Body of pancreas (tissue), 4 donors: ENCODE measurements around the gene NVL. TPM values are rescaled to one million over a fixed set of nuclear protein-coding genes. Genes with fewer than 3 reads are reported as not detected.
"Not testable (repeated sequence)": the region's sequence is repeated elsewhere in the genome, so short reads cannot be mapped to it uniquely, and the experiment has no call there.

Experiments used
- ATAC-seq: fragments of 150-250 bp; one replicate; pipeline ENCODE4 v1.9.1; 2016
- DNase-seq, 4 donors: peaks; one replicate each; pipeline ENCODE4 v3.0.0-alpha.2; 2019
- H3K27ac ChIP-seq, 4 donors: fragments of 200-600 bp; sonication (generic); 1 replicate in 3 of 4; 2 replicates in 1 of 4; pipeline versions ENCODE4 v1.5.1 to v1.6.1; 2016 to 2019; ENCODE audit warnings: mild to moderate bottlenecking in 1 of 4, mixed read lengths in 1 of 4, moderate library complexity in 1 of 4
- H3K27me3 ChIP-seq, 2 donors: fragments of 200-600 bp; sonication (generic); one replicate each; pipeline ENCODE4 v1.6.0; 2016; ENCODE audit warnings: mild to moderate bottlenecking in 1 of 2
- H3K36me3 ChIP-seq, 2 donors: fragments of 200-600 bp; sonication (generic); replicated peaks in 1 of 2; 2 replicates each; pipeline ENCODE4 v1.5.1; 2016; ENCODE audit warnings: low read depth in 2 of 2; ENCODE audit not compliant: insufficient read depth in 1 of 2
- H3K4me1 ChIP-seq: fragments of 200-600 bp; sonication (generic); one replicate; pipeline ENCODE4 v1.6.0; 2016
- H3K4me3 ChIP-seq, 2 donors: fragments of 200-600 bp; sonication (generic); 1 replicate in 1 of 2; 2 replicates in 1 of 2; pipeline ENCODE4 v1.5.1; 2016 to 2019
- H3K9me3 ChIP-seq, 3 donors: fragments of 200-600 bp; sonication (generic); 1 replicate in 2 of 3; 2 replicates in 1 of 3; pipeline ENCODE4 v1.5.1; 2016
- POLR2A ChIP-seq, 3 donors: fragments of 450-650 bp; IDR thresholded peaks; one replicate each; pipeline ENCODE4 v1.6.1; 2016; ENCODE audit warnings: antibody characterized with exemption in 3 of 3, mild to moderate bottlenecking in 2 of 3
- WGBS, 2 donors: methylation state at CpG; one replicate each; pipeline ENCODE4 v1.1.5; 2017; 5-methylcytosine and 5-hydroxymethylcytosine counted together
- intact Hi-C: fragments of 100-400 bp; cut with DNase I; formaldehyde crosslinking; loops from one replicate; pipeline ENCODE4 v1.15.1; 2023
- total RNA-seq, 2 donors: library from RNA; depleted of rRNA; stranded (reverse); fragments of >200 nt; gene quantifications; one replicate each; pipeline ENCODE4 v1.1.0, GENCODE V29; 2016
- TF ChIP-seq, protein P1 (sequence below), 7 experiments: fragments of 450-650 bp in 4 of 7; fragments of 200-600 bp in 3 of 7; sonication (generic) in 3 of 7; IDR thresholded peaks; one replicate each; pipeline ENCODE4 v1.5.1; 2016 to 2019; ENCODE audit warnings: antibody characterized with exemption in 7 of 7

NVL gene
- total RNA-seq, 2 donors from 2014 or later = 24.6 to 31.0 TPM

DNA sequence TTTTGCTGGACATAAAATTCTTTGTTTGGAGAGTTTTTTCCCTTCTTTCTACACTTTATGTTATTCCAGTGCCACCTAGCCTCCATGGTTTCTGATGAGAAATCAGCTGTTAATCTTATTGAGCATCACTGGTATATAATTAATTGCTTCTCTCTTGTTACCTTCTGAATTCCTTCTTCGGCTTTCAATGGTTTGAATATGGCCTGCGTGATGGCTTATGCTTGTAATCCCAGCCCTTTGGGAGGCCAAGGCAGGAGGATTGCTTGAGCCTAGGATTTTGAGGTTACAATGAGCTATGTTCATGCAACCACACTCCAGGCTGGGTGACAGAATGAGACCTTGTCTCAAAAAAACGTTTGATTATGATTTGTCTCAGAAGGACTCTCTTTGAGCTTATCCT, 13.7 kb upstream of the NVL start:
- DNase-seq (no peak), ATAC-seq (no peak)
- Histone ChIP-seq H3K27ac (no peak overlapping the region), H3K27me3 (no peaks in the 10 kb centered on the region), H3K9me3 (peaks cover 0 to 16% (median 3%) of the 10 kb centered on the region in 3 donors), H3K36me3 (no peaks in the 10 kb centered on the region), H3K4me1 (peaks cover 11% of the 10 kb centered on the region), H3K4me3 (no peak overlapping the region)
- intact Hi-C loops = no loop called here
- 31 to 34% methylated on average over 3 of the region's 3 CpGs for WGBS, 2 donors
- TF ChIP-seq, protein P1, sequence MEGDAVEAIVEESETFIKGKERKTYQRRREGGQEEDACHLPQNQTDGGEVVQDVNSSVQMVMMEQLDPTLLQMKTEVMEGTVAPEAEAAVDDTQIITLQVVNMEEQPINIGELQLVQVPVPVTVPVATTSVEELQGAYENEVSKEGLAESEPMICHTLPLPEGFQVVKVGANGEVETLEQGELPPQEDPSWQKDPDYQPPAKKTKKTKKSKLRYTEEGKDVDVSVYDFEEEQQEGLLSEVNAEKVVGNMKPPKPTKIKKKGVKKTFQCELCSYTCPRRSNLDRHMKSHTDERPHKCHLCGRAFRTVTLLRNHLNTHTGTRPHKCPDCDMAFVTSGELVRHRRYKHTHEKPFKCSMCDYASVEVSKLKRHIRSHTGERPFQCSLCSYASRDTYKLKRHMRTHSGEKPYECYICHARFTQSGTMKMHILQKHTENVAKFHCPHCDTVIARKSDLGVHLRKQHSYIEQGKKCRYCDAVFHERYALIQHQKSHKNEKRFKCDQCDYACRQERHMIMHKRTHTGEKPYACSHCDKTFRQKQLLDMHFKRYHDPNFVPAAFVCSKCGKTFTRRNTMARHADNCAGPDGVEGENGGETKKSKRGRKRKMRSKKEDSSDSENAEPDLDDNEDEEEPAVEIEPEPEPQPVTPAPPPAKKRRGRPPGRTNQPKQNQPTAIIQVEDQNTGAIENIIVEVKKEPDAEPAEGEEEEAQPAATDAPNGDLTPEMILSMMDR (IDR thresholded peaks at IDR 0.05) = no peak
- no peak for TF ChIP-seq POLR2A (IDR thresholded peaks at IDR 0.05)

DNA sequence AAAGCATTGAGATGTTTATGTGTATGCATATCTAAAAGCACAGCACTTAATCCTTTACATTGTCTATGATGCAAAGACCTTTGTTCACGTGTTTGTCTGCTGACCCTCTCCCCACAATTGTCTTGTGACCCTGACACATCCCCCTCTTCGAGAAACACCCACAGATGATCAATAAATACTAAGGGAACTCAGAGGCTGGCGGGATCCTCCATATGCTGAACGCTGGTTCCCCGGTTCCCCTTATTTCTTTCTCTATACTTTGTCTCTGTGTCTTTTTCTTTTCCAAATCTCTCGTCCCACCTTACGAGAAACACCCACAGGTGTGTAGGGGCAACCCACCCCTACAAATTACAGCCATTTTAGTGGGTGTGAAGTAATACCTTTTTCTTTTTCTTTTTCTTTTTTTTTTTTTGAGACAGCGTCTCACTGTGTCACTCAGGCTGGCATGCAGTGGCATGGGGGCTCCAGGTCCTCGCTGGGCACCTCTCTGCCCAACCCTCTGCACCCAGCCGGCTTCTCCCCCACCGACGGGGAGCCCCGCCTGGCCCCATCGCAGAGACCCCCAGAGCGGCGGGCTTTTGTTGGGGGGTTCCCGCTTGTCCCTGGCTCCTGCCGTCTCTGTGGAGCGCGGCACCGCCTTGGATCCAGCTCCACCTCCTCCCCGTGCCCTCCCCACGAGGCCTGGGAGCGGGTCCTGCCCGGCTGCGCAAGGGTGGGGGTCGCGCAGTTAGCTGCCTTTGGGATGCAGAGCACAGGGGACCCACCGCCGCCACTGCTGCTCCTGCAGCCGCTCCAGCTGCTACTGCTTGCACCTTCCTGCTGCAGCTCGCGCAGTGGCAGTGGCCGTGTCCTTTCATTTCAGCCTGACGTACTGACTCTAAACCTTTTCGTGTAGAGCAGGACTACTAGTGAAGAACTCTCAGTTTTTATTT, 10.7 kb upstream of the NVL start:
- WGBS, 2 donors = 3% methylated on average over 18 to 32 of the region's 36 CpGs
- Histone ChIP-seq H3K9me3 (peaks cover 0 to 16% (median 3%) of the 10 kb centered on the region in 3 donors), H3K27ac (peak overlapping the region; percentile 37 to 65 (median 46)), H3K4me3 (peak overlapping the region; percentile 48 to 63), H3K4me1 (peaks cover 11% of the 10 kb centered on the region)
- H3K36me3 ChIP-seq, H3K27me3 ChIP-seq, intact Hi-C loops: not testable (repeated sequence)
- DNase-seq (peak; percentile 58 to 68 (median 63)), ATAC-seq (peak; percentile 87)
- TF ChIP-seq POLR2A (IDR thresholded peaks at IDR 0.05) = peak; percentile 62 to 87 (median 72)

DNA sequence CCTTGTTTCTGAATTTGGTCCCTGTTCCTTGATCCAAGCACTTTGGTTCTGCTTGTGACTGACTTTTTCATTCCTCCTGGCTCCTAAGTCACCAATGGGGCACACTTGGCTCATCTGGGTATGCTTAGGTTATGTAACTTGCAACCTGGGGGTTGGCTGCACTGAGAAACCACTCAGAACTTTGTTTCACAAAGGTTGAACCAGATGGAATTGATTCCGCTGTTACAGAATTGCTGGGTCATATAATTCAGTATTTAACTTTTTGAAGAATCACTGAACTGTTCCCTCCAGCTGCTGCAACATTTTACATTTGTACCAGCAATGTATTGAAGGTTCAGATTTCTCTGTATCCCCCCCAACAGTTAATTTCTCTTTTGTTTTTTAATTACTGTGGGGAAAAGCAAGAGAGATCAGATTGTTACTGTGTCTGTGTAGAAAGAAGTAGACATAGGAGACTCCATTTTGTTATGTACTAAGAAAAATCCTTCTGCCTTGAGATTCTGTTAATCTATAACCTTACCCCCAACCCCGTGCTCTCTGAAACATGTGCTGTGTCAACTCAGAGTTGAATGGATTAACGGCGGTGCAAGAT, 9.6 kb upstream of the NVL start:
- intact Hi-C loops = loop anchor here (10.0 kb wide), 1 partner anchor 225 kb away; the partner anchor contains the start of gene FBXO28
- no peak for ATAC-seq
- Histone ChIP-seq H3K27me3 (no peaks in the 10 kb centered on the region), H3K27ac (no peak overlapping the region), H3K4me1 (peaks cover 11% of the 10 kb centered on the region), H3K36me3 (no peaks in the 10 kb centered on the region), H3K9me3 (peaks cover 0 to 15% (median 3%) of the 10 kb centered on the region in 3 donors), H3K4me3 (no peak overlapping the region)
- DNase-seq = no peak
- no peak for TF ChIP-seq POLR2A (IDR thresholded peaks at IDR 0.05)
- TF ChIP-seq, protein P1 (IDR thresholded peaks at IDR 0.05) = no peak
- WGBS, 2 donors = 43 to 70% methylated on average over 2 of the region's 4 CpGs

DNA sequence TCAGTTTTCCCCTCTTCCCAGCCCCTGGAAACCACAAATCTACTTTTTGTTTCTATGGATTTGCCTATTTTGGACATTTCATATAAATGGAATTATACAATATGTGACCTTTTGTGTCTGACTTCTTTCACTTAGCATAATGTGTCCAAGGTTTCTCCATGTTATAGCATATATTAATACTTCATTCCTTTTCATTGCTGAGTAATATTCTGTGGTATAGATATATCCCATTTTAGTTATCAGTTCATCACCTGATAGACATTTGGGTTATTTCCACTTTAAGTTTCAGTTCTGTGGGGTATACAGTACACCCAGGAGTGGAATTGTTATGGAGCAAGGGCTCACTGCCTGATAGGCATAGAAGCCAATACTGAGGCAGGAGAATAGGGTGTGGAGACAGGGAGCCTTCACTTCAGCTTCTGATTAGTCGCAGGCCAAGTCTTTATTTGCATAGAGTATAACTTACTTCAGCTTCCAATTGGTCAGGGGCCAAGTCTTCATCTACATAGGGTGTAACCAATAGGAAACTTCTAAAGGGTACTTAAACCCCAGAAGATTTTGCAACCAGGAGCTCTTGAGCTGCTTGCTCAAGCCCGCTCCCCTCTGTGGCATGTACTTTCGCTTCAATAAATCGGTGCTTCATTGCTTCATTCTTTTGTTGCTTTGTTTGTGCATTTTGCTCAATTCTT, 8.3 kb upstream of the NVL start:
- ATAC-seq (no peak), DNase-seq (no peak)
- no peak for TF ChIP-seq POLR2A (IDR thresholded peaks at IDR 0.05)
- TF ChIP-seq, protein P1 (IDR thresholded peaks at IDR 0.05) = no peak
- intact Hi-C loops = loop anchor here (10.0 kb wide), 1 partner anchor 223 kb away; the partner anchor contains the start of gene FBXO28
- H3K4me1 ChIP-seq = peaks cover 11% of the 10 kb centered on the region
- no peak overlapping the region for H3K4me3 ChIP-seq
- H3K27ac ChIP-seq = no peak overlapping the region
- H3K27me3 ChIP-seq = no peaks in the 10 kb centered on the region
- WGBS, 2 donors = 97 to 99% methylated on average over 4 of the region's 4 CpGs
- H3K9me3 ChIP-seq = peaks cover 0 to 3% (median 2%) of the 10 kb centered on the region in 3 donors
- no peaks in the 10 kb centered on the region for H3K36me3 ChIP-seq
